GM21717 (cell line): ENCODE measurements around the gene AAK1.

ENCODE experiments used
- ATAC-seq: cut with Tn5 transposase; IDR thresholded peaks from one replicate; pipeline ENCODE4 v1.9.1; 2021; ENCODE audit warnings: mild to moderate bottlenecking, moderate library complexity; ENCODE audit not compliant: unreplicated experiment

The AAK1 gene

DNA sequence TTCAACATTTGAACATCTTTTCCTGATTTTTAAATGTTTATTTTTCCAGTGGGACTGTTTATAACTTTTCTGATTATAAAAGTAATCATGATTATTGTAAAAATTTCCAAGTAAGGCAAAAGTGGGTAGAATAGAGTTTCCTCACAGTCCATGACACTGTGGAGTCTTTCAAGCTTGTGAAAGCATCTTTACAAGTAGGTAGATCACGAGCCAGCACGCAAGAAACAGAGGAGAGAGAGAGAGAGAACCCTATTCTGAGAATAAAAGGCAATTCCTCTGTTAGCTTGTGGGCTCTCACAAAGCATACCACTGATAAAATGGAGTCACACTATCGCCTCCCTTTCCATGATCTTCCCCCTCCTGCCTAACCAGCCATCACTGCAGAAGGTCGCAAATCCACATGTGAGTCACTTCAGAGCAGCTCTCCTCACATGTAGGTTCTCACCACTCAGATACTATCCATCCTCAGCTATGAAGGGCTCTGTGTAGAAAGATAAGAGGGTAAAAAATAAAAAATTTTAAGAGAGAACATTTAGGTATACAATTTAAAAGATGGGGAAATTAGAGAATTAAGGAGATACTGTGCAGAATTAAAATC is 40.3 kb downstream of the AAK1 start:
- ATAC-seq: no peak

DNA sequence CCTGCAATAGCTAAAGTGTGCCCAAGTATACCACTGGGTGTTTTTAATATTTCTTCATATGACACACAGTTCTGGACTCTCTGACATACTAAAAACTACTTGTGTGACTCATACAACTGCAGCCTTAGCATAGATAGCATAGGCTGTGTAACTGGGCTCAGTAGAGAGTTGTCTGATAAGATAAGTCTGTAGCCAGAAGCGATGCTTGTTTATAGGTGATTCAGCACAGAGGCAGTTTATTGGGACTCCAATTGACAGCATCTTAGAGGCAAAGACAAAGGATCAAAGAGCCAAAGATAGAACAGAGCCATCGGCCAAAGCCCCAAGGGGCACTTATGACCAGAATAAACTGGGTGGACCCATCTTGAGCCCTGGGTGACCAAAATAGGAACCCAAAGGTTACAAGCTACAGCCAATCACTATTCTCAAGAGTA is 42.3 kb downstream of the AAK1 start:
- no peak for ATAC-seq

DNA sequence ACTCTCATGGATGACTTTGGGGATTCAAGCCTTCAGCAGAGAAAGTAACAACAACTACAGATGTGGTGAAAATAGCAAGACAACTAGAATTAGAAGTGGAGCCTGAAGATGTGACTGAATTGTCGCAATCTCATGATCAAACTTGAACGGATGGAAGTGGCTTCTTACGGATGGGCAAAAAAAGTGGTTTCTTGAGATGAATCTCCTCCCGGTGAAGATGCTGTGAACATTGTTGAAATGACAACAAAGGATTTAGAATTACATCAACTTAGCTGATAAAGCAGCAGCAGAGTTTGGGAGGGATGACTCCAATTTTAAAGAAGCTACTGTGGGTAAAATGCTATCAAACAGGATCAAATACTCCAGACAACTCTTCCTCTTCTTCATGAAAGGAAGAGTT is 43.1 kb downstream of the AAK1 start:
- no peak for ATAC-seq

DNA sequence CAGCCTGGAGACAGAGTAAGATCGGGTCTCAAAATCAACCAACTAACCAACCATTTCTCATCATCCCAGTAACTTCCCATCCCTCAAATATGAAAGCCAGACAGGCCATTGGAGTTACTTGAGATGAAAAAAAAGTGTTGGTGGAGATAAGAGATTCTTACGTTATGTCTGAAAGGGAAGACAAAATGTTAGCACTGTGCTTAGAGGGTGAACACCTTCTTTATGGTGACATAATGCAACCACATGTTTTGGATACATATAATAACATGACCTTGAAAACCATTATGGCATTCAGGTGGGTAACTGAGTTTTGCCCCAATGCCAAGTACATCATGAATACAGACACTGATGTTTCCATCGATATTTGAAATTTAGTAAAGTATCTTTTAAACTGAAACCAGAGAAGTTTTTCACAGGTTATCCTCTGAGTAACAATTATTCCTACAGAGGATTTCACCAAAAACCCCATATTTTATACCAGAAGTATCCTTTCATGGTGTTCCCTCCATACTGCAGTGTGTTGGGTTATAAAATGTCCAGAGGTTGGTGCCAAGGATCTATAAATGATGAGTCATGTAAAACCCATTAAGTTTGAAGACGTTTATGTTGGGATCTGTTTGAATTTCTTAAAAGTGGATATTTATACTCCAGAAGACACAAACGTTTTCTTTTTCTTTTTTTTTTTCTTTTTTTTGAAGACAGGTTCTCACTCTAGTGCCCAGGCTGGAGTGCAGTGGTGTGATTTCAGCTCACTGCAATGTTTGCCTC is 45.5 kb downstream of the AAK1 start:
- no peak for ATAC-seq

DNA sequence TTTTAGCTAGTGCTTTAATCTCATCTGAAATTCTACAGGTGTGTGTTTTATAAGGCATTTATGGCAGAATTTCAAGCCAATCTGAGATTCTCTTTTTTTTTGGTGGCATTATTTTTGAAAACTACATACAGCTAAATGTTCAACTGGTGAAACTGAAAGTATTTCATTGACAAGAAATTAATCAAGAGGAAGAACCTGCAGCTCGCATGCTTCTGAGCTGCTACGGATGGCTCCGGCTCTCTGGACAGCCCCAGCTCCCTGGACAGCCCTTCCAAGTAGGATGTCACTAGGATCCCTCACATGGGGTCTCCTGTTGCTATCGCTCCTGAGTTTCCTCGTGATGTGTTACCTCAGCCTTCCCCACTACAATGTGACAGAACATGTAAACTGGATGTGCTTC is 46.4 kb downstream of the AAK1 start:
- ATAC-seq: no peak

GRCh38 chr2:69594341-69594740 is 49.2 kb downstream of the AAK1 start:
- ATAC-seq: no peak

GRCh38 chr2:69592511-69592910 is 51.0 kb downstream of the AAK1 start:
- no peak for ATAC-seq

- no peak for ATAC-seq
Measured at GRCh38 chr2:69589973-69590652, 53.4 kb downstream of the AAK1 start.

GRCh38 chr2:69588945-69589344 is 54.6 kb downstream of the AAK1 start:
- ATAC-seq: no peak

GRCh38 chr2:69588403-69588802 is 55.1 kb downstream of the AAK1 start:
- no peak for ATAC-seq

- no peak for ATAC-seq
Measured at GRCh38 chr2:69585855-69586555, 57.5 kb downstream of the AAK1 start.

DNA sequence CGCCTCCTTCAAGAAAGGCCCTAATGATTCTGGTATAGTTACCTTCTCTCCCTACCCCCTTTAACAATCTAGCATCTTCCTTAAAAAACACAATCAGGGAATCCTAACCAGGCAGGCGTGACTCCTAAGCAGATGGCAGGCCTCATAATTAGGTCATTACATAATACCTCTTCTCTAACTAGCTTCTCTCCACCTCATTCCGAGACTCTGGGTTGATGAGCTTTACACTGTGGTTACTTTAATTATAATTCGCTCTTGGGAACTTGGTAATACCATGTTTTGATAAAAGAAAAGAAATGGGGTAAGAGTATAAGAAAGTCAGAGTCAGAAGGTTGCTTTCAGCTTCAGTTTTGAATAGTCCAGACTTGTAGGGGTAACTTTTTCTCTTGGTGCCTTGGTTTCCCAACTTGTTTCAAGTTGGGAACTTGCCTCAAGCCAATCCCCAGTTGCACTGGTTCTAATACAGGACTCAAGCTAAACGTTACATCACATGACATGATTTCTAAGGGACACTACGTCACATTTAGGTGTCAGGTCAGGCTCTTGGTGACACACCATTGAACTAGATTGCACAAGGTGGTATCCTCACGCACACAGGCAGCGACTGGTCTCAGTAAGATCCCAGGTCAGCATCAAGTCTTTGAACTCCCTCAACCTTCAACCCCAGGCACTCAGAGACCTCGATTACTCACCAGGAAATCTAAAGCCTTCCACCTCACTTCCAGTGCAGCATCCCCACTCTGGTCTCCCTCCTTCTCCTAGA is 59.2 kb downstream of the AAK1 start:
- no peak for ATAC-seq

- ATAC-seq: no peak
Measured at GRCh38 chr2:69583321-69583833, 60.2 kb downstream of the AAK1 start.

DNA sequence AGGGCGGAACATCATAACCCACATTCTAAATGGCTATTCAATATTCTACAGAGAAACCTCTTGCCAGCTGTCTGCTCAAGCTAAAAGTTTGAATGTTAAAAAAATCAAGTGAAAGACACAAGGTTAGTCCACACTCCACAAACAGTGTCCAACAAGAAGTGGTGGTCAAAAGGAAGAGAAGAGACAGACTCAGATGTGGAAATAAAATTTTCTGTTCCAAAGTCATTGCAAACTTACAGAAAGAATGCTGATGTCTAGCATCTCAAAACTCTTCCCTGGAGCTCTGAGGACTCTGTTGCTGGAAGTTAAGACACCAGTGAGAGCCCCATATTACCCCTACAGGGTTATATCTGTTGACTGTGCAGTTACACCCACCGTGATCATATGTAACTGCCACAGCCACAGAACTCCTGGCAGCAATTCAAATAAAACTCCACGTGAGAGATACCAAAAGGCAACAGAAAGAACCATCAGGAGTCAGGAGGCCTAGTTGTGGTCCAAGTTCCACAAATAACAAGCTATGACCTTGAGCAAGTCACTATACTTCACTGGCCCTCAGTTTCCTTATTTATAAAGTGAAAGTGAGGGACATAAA is 60.9 kb downstream of the AAK1 start:
- no peak for ATAC-seq

GRCh38 chr2:69581774-69582581 is 61.6 kb downstream of the AAK1 start:
- ATAC-seq: no peak

DNA sequence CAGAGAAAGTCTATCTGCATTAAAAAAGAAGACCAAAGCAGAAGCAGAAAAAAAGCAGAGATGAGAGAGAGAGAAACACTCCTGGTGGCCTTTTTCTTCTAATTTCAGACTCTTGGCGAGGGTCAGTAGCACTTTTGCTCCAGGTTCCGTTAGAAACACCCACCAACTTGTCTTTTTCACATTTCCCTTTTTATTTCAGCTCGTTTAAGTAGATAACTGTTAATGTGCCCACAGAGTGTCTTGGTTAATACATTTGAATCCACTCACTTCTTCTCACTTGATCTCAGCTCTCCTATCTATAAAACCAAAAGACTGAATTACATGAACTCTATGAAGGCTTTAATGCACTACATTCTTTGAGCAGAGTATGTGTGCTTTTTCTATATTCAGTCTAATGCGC is 63.1 kb downstream of the AAK1 start:
- no peak for ATAC-seq

GRCh38 chr2:69579536-69579935 is 64.0 kb downstream of the AAK1 start:
- no peak for ATAC-seq

DNA sequence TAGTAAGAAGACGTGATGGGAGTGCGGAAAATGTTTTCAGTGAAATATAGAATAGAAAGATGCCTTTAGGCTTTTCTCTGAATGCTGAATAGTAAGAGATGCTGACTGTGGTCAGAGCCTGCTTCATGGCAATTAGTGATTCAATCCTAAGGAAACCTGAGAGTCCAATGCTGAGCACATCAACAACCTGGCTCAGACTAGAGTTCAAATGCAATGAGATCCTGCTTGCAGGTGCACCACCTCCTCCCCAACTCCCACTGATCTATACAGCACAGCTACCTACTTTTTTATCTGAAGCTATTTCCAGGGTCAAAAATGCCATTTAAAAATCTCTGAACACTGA is 65.4 kb downstream of the AAK1 start:
- ATAC-seq: no peak

DNA sequence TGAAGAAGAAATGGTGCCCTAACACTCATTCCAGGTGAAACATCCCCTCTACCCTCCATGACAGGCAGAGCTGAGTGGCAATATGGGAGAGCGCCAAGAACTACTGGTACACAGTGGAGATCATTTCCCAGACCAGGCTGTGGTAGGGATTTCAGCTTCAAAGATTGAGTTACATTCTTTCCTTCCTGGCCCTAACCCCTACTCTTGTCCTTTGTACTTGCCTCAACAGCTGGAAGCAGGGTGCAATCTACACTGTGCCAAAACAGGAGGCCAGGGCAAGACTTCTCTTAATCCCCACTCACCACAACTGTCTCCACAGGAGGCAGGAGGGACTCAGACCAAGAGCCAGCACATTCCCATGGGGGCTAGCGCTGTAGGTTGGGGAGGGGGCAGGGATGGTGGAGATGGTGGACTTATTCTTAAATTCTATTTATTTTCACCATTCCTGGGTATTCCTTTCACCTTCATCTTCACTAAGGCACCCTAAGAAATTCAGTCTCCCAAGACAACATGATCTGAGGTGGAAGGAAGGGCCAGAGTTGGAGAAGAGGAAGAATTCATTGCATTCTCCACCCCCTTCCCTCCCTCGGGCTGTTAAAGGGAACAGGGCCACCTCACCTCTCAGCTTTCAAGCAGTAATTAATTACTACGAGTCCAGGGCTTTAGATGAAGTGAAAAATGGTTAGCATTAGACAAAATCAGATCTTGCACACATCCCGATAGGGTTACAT is 65.9 kb downstream of the AAK1 start:
- no peak for ATAC-seq
